MV-4-11 (cell line): ENCODE results near the gene CTNNA2.

Experiments used
- DNase-seq: peaks from one replicate; lab custom pipeline; 2025; lab: John Stamatoyannopoulos, UW

CTNNA2 gene

DNA sequence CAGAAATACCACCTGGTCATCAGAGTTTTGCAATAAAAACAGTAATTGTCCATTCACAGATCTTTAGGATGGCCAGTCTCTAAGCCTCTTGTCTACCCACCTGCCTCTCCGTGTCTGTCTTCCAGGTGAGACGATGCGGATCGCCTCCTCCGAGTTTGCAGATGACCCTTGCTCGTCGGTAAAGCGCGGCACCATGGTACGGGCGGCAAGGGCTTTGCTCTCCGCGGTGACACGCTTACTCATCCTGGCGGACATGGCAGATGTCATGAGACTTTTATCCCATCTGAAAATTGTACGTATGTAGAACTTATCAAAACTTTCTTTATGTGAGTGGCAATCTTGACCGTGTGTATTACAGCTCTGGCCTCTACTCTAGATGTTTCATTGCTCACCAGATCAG, 345.0 kb downstream of the CTNNA2 start:
- DNase-seq = no peak

DNA sequence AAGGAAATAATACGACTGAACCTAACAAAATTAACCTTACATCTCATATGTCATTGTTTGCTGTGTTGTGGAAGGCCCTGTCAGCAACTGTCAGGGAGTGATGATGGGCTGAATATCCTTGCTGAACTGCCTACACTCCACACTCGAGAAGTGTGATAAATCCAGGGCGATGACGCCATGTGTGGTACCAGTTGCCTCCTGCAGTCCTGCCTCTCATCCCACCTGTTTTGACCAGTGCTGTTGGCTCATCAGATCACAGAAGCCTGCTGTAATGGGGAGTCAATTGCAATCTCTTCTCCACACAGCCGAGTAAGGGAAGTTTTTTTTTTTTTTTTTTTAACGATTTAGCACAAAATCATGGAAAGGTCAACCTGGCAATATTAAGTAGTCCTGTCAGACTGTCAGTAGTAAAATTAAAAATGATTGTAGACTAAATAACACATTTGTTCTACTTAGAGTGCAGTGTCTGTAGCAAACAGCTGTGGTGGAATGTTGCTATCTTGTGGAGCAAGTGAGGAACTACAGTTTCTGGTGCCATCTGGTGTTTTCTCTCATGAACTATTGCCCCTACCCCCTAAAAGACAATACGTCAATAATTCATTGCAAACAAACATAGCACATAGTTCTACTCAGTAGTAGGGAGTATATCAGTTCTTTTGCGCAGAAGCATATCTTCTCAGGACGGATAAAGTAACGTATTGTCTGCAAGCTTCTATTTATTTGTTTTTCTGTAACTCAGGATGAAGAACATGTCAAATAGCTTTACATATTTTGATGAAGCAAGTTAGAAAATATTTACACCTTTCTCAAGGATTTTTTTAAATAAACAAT, 347.6 kb downstream of the CTNNA2 start:
- peak; percentile 34 for DNase-seq

- DNase-seq = no peak
Measured at GRCh38 chr2:79861059-79861374, 348.2 kb downstream of the CTNNA2 start.

DNA sequence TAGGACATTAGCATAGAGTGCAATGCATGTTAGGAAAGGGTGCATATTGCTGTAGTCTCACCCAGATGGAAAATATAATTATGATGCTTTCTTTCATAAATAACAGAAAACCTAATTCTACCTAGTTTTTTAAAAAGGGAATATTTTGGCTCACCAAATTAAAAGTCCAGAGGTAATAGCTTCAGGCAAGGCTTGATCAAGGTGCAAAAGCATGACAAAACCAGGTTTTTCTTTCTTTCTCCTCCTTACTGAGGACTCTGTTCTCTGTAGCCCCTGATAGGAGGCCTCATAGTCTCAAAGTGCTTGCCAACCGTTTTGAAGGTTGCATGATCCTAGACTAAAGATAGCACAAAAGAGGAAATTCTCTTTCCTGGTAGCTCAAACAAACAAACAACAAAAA, 349.9 kb downstream of the CTNNA2 start:
- peak; percentile 49 for DNase-seq

DNA sequence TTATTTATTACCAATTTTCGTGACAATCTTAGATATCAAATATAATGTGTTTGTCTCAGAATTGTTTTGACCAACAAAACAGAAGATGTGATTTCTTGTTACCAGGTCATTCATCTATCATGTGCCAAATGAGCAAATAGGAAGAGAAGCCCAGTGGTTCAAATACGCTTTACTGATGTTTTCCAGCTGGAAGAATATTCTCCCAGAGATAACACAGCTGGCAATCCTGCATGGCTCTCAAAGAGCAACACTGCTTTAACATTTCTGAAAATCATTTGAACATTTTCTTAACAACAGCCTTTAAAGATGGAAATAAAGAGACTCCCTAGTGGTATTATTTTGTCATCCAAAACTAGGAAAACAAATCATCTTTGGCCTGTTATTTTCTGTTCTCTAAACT, 359.8 kb downstream of the CTNNA2 start:
- no peak for DNase-seq

GRCh38 chr2:79874015-79874414, 361.2 kb downstream of the CTNNA2 start:
- DNase-seq = no peak

- DNase-seq = peak; percentile 16
Measured at GRCh38 chr2:79876430-79876829, 363.6 kb downstream of the CTNNA2 start.

DNA sequence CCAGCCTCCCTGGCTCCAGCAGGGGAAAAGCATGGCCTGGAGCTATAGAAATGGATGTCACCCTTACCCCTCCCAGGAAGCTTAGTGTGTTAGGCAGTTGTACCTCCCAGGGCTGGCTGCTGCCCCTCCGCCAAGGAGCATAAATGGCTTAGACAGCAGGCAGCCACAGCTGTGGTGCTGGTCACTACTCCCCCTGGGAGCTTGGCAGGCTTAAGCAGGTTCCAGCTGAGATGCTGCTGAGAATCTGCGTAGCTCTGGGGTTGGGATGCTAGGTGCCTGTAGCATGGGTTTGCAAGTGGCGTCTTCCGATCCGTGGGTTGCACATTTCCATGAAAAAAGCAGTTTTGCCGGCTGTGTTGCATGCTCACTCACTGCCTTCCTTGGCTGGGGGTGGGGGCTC, 369.7 kb downstream of the CTNNA2 start:
- no peak for DNase-seq

GRCh38 chr2:79887747-79888374, 375.0 kb downstream of the CTNNA2 start:
- DNase-seq = peak; percentile 27

DNA sequence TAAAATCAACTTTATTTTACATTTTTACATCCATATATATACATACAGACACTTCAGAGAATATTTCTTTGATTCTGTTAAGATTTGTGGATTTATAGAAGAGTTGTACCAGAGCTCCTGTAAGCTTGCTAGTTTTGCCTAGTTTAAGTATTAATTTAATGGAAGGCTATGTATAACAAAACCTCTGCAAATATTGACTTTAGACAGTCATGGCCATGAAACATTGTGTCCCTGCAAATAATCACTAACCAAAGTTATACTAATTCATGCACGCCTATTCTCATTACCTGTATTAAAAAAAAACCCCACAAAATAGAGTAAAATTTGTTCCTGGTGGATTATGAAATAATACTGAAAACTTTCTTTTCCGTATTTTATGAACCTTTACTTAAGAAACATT, 379.3 kb downstream of the CTNNA2 start:
- DNase-seq = no peak

- no peak for DNase-seq
Measured at GRCh38 chr2:79899196-79899595, 386.3 kb downstream of the CTNNA2 start.

DNA sequence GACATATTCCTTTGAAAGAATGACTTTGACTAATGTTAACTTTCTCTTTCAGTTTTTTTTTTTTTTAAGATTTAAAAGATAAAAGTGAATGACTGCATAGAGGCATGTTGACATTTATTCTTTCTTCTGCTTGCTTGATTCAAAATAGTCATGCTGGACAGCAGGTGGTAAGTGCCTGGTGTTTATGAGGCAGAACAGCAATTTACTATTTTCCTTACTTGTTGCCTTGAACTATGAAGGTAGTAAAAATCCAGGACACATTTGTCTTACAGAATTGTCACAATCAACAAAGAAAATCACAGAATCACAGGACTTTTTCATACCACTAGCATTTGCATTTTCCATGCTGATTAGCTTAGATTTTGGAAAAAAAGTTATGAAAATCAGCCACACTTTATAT, 388.3 kb downstream of the CTNNA2 start:
- no peak for DNase-seq

DNA sequence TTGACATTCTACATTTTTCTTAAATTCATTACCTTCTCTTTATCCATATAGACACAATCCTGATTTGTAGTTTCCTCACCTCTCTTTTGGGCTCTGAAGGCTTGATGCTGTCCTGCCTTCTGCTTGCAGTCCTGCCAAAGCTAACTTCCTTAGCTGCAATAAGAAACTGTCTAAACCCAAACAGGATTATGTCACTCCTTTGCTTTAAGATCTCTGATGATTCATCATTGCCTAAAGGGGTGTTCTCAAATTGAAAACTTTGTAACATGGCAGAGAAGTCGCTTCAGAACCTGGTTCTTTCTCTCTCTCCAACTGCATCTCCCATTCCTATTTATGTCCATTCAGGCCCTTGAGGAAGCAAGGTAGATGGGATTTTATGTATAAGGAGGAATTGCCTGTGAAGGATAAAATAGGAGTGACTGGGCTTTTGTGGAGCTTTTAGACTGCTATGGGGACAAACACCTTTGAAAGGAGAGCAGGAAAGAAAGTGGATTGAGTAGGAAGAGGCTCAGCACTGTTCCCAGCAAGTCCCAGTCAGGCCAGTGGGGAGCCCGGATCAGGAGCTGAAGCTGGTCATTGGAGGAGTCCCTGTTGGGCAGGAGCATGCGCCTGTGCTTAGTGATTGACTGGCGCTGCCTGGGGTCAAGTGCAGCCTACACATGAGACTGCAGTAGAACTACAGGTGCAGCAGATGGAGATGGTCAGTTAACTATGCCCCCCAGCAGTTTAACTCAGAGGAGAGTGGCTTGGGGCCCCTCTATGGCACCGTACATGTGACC, 390.6 kb downstream of the CTNNA2 start:
- DNase-seq = peak; percentile 37

GRCh38 chr2:79906139-79906890, 393.5 kb downstream of the CTNNA2 start:
- no peak for DNase-seq

DNA sequence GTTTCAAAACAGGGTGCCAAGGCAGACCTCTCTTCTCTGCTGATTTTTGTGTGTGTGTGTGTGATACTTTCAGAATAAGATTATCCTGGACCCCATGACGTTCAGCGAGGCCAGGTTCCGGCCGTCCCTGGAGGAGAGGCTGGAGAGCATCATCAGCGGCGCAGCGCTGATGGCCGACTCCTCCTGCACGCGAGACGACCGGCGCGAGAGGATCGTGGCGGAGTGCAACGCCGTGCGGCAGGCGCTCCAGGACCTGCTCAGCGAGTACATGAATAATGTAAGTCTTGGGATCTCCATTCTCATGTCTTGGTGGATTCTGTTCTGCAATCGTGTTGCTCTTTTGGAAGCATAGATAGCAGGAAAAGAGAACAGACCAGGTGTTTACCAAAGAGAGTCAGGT, 396.7 kb downstream of the CTNNA2 start:
- DNase-seq = no peak

DNA sequence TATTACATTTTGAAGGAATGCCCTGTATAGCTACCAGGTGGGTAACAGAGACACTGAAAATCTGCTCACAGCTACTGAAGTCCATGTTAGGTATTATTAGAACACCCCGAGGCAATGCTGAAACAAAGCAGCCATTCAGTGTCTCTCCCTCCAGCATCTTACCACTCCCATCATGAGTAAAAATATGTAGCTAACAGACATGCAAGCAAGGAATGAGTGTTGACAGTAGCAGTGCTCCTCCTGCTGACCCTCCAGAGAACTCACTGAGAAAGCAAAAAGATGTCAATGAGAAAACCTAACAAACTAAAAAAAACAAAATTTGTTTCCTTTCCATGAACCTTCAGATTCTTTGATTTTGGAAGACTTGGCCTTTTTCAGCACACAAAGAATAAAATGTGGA, 397.8 kb downstream of the CTNNA2 start:
- DNase-seq = no peak

DNA sequence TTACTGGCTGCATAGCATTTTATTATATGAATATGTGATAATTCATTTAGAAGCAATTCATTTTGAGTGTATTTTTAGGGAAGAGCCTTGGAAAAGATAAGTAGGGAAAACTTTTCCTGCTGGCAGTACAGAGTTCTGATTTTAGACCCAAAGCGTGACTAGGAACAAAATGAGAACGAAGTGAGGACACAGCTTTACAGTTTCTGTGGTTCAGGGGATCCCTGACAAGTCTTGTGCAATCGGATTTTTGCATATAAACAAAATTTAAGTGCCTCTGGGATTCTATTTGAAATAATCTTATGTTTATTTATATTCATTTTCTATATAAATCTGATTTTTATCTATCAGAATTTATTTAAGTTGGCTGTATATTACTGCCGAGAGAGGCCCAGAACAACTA, 402.6 kb downstream of the CTNNA2 start:
- no peak for DNase-seq

DNA sequence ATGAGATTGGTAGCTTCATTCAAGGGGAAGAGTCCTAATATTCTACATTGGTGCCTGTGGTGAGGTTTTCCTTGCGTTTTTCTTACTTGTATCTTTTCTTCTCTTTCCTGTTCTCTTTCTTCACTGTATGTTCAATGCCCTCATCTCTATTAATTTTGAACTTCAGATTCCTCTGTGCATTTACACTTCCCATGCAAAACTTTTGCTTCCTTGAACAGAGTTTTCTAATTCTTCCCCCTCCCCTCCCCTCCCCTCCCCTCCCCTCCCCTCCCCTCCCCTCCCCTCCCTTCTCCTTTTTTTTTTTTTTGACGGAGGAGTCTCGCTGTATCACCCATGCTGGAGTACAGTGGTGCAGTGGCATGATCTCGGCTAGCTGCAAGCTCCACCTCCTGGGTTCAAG, 403.4 kb downstream of the CTNNA2 start:
- DNase-seq = no peak

DNA sequence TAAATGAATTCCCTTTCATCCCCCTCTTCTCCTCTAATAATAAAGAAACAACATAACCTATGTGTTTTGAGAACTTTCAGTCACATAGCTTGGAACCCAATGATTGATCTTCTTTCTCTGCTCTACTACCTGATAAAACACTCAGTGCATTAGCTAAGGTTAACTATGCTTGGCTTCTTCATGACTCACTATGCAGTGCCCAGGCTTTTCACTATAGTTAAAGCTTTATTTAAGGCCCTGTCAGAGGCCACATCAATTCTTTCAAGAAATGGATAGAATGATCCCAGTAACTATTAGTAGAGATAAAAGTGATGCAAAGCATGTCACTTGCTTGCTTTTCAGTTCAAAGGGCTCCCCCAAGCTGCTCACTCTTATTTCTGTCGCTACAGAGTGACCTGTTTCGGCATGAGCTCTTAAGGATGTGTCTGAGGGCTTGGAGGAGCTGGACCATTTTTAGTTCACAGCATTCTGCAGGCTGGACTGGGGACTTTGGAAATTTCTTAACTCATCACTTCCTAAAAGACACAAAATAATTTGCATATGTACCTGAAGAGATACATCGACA, 407.7 kb downstream of the CTNNA2 start:
- DNase-seq = no peak

DNA sequence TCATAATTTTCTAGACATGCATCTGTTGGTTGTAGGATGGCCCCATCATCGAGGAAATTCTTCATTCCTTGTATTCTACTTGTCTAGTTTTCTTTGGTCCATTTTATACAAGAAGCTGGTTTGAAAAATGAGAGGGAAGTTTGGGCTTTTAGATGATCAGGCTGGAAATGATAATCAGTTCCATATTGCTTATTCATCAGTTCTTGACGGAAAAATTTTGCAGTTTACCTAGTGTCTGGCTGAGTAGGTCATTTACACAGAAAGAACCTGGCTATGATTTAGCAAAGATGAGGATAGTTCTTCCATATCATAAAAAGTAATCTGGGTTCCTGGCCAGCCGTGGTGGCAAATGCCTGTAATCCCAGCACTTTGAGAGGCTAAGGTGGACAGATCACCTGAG, 416.8 kb downstream of the CTNNA2 start:
- DNase-seq = no peak

- no peak for DNase-seq
Measured at GRCh38 chr2:79935046-79935732, 422.3 kb downstream of the CTNNA2 start.
